GM18909 (cell line): ENCODE data around the gene ZBTB12.
"Not testable (repeated sequence)": the region's sequence is repeated elsewhere in the genome, so short reads cannot be mapped to it uniquely, and the experiment has no call there.

Experiments
- ATAC-seq: cut with Tn5 transposase; IDR thresholded peaks from one replicate; pipeline ENCODE4 v1.9.1; 2021; ENCODE audit warnings: mild to moderate bottlenecking; ENCODE audit not compliant: unreplicated experiment, poor library complexity

ZBTB12 gene, protein sequence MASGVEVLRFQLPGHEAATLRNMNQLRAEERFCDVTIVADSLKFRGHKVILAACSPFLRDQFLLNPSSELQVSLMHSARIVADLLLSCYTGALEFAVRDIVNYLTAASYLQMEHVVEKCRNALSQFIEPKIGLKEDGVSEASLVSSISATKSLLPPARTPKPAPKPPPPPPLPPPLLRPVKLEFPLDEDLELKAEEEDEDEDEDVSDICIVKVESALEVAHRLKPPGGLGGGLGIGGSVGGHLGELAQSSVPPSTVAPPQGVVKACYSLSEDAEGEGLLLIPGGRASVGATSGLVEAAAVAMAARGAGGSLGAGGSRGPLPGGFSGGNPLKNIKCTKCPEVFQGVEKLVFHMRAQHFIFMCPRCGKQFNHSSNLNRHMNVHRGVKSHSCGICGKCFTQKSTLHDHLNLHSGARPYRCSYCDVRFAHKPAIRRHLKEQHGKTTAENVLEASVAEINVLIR

DNA sequence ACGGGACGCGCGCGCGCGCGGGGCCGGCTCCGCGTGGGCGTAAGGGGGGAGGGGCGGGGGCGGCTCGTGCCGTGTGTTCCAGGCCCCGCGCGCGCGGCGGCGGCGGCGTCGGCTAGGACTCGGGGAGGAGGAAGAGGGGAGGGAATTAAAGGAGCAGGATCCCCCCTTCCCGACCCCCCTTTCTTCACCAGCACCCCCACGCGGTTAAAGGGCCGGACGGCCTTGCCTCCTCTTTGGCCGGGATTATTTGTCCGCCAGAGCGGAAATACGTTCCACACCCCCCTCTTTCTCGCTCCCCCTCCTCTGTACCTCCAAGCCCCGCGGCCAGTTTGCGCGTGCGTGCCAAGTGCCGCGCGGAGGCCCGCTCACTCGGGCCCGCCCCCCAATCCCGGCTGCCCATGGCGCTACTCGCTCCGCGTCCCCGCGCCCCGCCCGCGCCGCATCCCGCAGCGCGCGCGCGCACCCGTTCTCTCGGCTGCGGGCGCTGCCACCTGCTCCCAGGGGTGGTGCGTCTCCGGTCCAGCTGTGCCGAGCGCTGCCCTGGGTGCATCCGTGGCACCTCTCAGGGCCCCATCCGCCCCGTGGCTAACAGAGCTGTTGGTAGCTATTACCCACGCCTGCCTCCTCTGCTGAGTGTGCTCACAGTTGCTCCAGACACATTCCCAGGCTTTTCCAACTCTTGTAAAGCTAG lies at the start of gene ZBTB12:
Gene ZBTB12 (minus strand): TSS at position 134 of the 691 bp plus-strand sequence. CDS start 781 bp downstream, outside the sequence.
- ATAC-seq: peak; percentile 56

DNA sequence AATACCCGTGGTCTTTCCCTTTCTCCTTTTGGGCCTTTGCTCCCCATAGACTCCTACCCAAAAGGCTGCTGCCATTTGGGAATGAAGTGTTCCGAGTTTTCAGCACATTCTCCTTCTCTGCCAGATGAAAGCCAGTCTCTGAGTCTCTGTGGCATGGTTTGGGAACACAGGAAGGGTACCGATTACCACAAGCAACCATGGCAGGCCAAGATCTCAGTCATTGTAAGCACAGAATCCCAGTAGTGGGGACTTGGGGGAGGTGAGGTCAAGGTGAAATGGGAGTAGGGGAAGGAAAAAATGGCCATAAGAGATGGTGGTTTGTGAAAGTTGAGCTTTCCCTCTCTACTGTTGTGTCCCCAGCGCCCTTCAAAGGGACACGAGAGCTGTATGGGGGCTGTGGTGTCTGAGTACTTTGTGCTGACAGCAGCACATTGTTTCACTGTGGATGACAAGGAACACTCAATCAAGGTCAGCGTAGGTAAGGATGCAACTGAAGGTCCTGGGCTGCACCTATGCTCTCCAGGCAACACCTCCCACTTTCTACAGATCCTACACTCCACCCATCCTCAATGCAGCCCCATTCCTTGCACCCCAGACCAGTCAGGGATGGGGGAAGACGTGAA lies 48.2 kb upstream of the ZBTB12 start:
- no peak for ATAC-seq

DNA sequence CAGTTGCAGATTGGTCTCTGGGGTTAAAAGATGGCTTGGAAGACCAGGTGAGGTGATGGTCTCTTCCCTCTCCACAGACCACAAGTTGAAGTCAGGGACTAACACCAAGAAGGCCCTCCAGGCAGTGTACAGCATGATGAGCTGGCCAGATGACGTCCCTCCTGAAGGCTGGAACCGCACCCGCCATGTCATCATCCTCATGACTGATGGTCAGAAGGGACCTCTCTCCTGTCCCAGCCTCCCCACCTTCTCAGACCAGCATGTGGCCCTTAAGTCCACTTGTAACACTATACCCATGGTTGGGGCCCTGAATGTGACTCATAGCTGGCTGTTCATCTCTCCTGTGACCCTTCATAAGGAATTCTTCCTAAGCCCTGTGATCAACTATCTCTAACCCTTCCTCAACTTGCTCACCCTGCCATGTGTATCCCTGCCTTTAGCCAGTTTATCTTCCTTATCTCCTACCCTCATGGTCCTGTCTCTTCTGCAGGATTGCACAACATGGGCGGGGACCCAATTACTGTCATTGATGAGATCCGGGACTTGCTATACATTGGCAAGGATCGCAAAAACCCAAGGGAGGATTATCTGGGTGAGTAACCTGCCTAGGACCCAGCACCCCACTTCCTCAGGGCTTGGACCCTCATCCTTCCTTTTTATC lies 47.0 kb upstream of the ZBTB12 start:
- no peak for ATAC-seq

DNA sequence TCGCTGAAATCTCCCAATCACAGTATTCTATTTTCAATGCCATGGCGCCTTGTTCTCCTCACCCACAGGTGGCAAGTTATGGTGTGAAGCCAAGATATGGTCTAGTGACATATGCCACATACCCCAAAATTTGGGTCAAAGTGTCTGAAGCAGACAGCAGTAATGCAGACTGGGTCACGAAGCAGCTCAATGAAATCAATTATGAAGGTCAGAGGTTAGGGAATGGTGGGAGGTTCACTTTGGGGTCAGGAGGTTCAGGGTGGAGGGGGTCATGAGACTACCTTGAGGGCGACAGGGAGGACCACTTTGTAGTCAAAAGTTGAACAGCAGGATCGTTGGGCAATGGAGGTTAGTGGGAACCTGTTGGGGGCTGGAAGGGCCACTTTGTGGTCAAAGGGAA lies 46.4 kb upstream of the ZBTB12 start:
- no peak for ATAC-seq

DNA sequence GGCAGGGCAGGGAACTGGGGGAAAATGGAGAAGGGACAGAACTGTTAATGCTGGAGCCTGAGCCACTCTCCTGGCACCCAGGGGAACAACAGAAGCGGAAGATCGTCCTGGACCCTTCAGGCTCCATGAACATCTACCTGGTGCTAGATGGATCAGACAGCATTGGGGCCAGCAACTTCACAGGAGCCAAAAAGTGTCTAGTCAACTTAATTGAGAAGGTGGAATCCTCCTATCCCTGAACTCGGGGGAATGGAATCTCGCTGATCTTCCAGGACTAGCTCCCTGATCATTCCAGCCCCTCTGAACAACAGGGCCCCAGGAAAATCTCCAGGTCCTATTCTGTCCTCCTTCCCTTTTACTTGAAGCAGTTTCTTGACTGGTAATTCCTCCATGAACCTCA lies 46.0 kb upstream of the ZBTB12 start:
- no peak for ATAC-seq

DNA sequence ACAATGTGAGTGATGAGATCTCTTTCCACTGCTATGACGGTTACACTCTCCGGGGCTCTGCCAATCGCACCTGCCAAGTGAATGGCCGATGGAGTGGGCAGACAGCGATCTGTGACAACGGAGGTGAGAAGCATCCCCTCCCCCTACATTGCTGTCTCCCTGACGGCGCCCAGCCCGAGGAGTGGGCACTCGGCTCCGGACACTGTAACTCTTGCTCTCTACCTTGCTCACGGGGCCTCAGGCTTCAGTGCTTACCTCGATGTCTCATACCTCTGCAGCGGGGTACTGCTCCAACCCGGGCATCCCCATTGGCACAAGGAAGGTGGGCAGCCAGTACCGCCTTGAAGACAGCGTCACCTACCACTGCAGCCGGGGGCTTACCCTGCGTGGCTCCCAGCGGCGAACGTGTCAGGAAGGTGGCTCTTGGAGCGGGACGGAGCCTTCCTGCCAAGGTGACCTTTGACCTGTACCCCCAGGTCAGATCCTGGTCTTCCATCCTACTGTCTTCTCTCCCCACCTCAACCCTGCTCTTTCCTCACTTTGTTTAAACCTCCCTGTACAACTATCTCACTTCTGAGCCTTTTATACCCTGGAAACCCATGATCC lies 45.3 kb upstream of the ZBTB12 start:
- no peak for ATAC-seq

DNA sequence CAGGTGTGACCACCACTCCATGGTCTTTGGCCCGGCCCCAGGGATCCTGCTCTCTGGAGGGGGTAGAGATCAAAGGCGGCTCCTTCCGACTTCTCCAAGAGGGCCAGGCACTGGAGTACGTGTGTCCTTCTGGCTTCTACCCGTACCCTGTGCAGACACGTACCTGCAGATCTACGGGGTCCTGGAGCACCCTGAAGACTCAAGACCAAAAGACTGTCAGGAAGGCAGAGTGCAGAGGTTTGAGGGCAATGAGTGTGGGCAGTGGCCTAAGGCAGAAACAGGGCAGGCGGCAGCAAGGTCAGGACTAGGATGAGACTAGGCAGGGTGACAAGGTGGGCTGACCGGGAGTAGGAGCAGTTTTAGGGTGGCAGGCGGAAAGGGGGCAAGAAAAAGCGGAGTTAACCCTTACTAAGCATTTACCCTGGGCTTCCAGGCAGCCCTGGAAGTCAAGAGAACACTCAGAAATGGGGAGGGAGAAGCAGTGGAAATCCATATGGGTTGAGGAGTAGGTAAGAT lies 44.5 kb upstream of the ZBTB12 start:
- ATAC-seq: no peak

DNA sequence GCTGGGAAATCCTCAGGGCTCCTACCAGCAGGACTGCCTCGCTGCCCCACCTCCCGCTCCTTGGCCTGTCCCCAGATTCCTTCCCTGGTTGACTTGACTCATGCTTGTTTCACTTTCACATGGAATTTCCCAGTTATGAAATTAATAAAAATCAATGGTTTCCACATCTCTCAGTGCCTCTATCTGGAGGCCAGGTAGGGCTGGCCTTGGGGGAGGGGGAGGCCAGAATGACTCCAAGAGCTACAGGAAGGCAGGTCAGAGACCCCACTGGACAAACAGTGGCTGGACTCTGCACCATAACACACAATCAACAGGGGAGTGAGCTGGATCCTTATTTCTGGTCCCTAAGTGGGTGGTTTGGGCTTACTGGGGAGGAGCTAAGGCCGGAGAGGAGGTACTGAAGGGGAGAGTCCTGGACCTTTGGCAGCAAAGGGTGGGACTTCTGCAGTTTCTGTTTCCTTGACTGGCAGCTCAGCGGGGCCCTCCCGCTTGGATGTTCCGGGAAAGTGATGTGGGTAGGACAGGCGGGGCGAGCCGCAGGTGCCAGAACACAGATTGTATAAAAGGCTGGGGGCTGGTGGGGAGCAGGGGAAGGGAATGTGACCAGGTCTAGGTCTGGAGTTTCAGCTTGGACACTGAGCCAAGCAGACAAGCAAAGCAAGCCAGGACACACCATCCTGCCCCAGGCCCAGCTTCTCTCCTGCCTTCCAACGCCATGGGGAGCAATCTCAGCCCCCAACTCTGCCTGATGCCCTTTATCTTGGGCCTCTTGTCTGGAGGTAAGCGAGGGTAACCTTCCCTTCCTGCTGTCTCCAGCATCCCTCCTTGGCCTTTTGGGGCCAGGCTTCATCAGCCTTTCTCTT lies 43.9 kb upstream of the ZBTB12 start, which contains the start of gene CFB:
Gene CFB (plus strand): TSS at position 589 of the 863 bp plus-strand sequence. CDS start 127 bp downstream, at position 716.
- ATAC-seq: no peak

DNA sequence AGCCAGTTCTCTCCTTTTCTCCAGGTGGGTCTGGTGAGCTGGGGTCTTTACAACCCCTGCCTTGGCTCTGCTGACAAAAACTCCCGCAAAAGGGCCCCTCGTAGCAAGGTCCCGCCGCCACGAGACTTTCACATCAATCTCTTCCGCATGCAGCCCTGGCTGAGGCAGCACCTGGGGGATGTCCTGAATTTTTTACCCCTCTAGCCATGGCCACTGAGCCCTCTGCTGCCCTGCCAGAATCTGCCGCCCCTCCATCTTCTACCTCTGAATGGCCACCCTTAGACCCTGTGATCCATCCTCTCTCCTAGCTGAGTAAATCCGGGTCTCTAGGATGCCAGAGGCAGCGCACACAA lies 43.2 kb upstream of the ZBTB12 start:
- ATAC-seq: no peak

DNA sequence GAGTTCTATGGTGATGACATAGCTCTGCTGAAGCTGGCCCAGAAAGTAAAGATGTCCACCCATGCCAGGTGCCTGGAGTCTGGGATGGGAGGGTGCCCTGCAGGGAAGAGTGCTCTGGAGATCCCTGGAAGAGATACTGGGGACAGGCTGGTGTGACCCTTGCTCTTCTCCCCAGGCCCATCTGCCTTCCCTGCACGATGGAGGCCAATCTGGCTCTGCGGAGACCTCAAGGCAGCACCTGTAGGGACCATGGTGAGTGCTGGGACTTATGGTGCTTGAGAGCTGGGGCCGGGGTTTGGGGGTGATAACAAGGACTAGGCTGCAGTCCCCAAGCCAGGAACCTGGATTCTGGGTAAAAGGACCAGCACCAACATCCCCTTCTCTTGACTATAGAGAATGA lies 41.9 kb upstream of the ZBTB12 start:
- no peak for ATAC-seq

DNA sequence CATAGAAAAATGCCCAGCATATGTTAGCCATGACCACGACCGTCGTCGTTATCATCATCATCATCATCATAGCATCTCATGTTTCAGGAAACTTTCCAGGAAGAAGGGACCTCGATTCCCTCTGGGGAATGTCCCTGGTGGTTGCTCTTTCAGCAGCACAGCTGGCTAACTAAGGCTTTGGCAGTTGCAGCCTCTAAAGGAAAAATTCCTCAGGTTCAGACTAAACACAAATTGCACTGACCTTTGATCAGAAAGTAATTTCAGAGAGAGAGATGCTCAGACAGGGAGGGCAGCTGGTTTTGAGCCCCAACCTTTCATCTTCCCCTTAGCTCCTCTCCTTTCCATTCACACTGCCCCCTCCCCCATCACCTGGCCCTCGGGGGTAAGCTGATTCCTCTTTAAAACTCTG lies 38.4 kb upstream of the ZBTB12 start:
- no peak for ATAC-seq

DNA sequence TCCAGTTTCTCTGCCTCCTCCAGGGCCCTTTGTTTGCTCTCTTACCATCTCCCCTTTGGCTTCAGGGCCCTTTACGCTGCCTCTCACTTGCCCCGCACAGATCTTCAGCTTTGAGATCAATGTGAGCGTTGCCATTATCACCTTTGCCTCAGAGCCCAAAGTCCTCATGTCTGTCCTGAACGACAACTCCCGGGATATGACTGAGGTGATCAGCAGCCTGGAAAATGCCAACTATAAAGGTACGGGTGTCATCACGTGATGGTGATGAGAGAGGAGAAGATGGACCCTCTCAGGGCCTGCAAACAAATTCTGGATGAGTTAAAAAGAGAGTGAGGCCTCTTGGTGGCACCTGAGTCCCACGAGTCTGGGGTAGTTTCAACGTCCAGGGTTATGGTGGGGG lies 33.9 kb upstream of the ZBTB12 start:
- no peak for ATAC-seq

DNA sequence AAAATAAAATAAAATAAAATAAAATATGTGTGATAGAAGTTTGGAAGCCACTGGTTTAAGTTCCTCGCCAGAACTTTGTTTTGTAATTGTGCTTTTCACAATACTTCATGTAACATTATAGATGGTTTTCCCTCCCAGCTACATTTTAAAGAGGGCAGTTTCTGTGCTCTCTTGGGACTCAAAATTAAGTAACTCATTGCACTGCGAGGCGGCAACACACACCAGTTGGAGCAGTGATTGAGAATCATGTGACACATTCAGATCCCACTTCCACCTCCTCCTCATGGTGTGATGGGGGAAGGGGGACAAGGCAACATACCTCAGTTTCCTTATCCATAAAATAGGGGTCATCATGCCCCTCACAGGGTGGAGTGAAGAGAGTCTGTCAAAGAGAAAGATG lies 33.1 kb upstream of the ZBTB12 start:
- no peak for ATAC-seq

DNA sequence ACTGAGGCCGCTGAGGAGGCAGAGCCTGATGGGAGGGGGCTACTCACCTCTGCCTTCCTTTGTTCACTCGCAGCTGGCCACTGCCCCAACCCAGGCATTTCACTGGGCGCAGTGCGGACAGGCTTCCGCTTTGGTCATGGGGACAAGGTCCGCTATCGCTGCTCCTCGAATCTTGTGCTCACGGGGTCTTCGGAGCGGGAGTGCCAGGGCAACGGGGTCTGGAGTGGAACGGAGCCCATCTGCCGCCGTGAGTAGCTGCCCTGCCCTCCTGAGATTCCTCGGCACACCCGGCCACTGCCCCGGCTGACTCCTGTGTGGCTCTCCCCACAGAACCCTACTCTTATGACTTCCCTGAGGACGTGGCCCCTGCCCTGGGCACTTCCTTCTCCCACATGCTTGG lies 31.7 kb upstream of the ZBTB12 start:
- no peak for ATAC-seq

DNA sequence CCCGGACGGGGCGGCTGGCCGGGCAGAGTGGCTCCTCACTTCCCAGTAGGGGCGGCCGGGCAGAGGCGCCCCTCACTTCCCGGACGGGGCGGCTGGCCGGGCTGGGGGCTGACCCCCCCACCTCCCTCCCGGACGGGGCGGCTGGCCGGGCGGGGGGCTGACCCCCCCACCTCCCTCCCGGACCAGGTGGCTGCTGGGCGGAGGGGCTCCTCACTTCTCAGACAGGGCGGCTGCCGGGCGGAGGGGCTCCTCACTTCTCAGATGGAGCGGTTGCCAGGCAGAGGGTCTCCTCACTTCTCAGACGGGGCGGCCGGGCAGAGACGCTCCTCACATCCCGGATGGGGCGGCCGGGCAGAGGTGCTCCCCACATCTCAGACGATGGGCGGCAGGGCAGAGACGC lies 30.3 kb upstream of the ZBTB12 start:
- not testable (repeated sequence) for ATAC-seq

DNA sequence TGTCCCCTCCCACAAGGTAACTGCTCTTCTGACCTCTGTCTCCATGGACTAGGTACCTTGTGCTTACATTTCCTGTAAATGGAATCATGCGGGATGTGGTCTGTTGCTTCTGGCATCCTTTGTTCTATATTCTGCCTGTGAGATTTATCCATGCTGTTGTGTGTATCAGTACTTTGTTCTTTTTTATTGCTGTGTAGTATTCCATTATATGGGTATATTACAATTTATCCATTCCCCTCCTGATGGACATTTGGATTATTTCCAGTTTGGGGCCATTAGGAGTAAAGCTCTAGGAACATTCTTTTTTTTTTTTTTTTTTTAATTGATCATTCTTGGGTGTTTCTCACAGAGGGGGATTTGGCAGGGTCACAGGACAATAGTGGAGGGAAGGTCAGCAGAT lies 29.1 kb upstream of the ZBTB12 start:
- ATAC-seq: no peak

DNA sequence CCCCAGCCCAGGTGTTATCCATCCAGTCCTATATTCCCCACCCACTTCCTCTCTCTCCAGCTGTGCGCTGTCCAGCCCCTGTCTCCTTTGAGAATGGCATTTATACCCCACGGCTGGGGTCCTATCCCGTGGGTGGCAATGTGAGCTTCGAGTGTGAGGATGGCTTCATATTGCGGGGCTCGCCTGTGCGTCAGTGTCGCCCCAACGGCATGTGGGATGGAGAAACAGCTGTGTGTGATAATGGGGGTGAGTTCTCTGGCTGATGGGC lies 26.7 kb upstream of the ZBTB12 start:
- no peak for ATAC-seq

DNA sequence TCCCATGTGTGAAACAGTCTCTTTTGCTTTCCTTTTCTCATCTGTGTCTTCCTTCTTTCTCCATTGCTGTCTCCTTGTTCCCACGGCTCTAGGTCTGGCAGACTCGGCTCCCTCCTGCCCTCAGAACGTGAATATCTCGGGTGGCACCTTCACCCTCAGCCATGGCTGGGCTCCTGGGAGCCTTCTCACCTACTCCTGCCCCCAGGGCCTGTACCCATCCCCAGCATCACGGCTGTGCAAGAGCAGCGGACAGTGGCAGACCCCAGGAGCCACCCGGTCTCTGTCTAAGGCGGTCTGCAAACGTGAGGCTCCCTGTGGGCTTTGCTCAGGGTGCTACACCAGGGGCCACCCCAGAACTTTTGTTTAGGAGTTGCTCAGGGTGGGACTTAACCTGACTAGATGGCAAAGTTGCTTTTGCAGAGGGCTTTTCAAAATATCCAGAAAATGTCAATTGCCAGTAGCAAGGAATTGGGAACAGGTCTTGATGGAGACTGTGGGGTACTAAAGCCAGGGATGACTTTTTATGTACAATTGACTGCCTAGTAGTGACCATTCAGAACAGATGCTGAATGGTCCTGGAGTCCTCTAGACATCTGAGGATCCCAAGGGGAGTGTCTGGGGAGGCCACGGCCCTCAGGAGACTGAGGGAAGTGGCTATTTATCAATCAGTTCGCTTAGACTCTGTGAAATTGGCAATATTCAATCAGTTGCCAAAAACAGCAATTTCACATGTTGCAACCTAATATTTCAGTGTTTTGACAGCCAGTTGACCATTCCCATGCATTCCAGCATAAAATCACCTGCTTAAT lies 26.2 kb upstream of the ZBTB12 start:
- ATAC-seq: no peak
